NCI-H226 (cell line): ENCODE measurements around the gene DNAH11.
"Not testable (repeated sequence)": the region's sequence is repeated elsewhere in the genome, so short reads cannot be mapped to it uniquely, and the experiment has no call there.

ENCODE experiments used
- DNase-seq: peaks from one replicate; pipeline ENCODE4 v3.0.0-alpha.2; 2015

The DNAH11 gene

GRCh38 chr7:21617916-21618390 is 75.1 kb downstream of the DNAH11 start:
- DNase-seq, result peak; percentile 87

- DNase-seq, result no peak
Measured at GRCh38 chr7:21618706-21619105, 75.9 kb downstream of the DNAH11 start.

GRCh38 chr7:21620054-21620453 is 77.2 kb downstream of the DNAH11 start:
- DNase-seq, result no peak

- no peak for DNase-seq
Measured at GRCh38 chr7:21624320-21624719, 81.5 kb downstream of the DNAH11 start.

- DNase-seq, result no peak
Measured at GRCh38 chr7:21636694-21637093, 93.9 kb downstream of the DNAH11 start.

GRCh38 chr7:21639206-21639868 is 96.5 kb downstream of the DNAH11 start:
- DNase-seq, result no peak

- no peak for DNase-seq
Measured at GRCh38 chr7:21640105-21640504, 97.3 kb downstream of the DNAH11 start.

GRCh38 chr7:21641546-21641945 is 98.7 kb downstream of the DNAH11 start:
- DNase-seq, result peak; percentile 88

- DNase-seq, result peak; percentile 59
Measured at GRCh38 chr7:21642422-21642821, 99.6 kb downstream of the DNAH11 start.

GRCh38 chr7:21651697-21652096 is 108.9 kb downstream of the DNAH11 start:
- DNase-seq, result no peak

GRCh38 chr7:21653623-21654022 is 110.8 kb downstream of the DNAH11 start:
- DNase-seq, result no peak

GRCh38 chr7:21656081-21656480 is 113.2 kb downstream of the DNAH11 start:
- no peak for DNase-seq

GRCh38 chr7:21656796-21657195 is 114.0 kb downstream of the DNAH11 start:
- DNase-seq, result peak; percentile 46

GRCh38 chr7:21670496-21670895 is 127.7 kb downstream of the DNAH11 start:
- peak; percentile 8 for DNase-seq

GRCh38 chr7:21671859-21672258 is 129.0 kb downstream of the DNAH11 start:
- DNase-seq, result no peak

GRCh38 chr7:21675255-21675654 is 132.4 kb downstream of the DNAH11 start:
- peak; percentile 29 for DNase-seq

- DNase-seq, result no peak
Measured at GRCh38 chr7:21690705-21691104, 147.9 kb downstream of the DNAH11 start.

GRCh38 chr7:21691146-21691545 is 148.3 kb downstream of the DNAH11 start:
- not testable (repeated sequence) for DNase-seq

- DNase-seq, result not testable (repeated sequence)
Measured at GRCh38 chr7:21700587-21700986, 157.7 kb downstream of the DNAH11 start.

GRCh38 chr7:21702303-21702702 is 159.5 kb downstream of the DNAH11 start:
- no peak for DNase-seq

GRCh38 chr7:21704359-21704758 is 161.5 kb downstream of the DNAH11 start:
- no peak for DNase-seq

GRCh38 chr7:21706131-21706530 is 163.3 kb downstream of the DNAH11 start:
- no peak for DNase-seq

- DNase-seq, result no peak
Measured at GRCh38 chr7:21707566-21707965, 164.7 kb downstream of the DNAH11 start.

- DNase-seq, result no peak
Measured at GRCh38 chr7:21708096-21708495, 165.3 kb downstream of the DNAH11 start.

GRCh38 chr7:21717323-21717722 is 174.5 kb downstream of the DNAH11 start:
- DNase-seq, result no peak
